GM10248 (cell line): ENCODE results near the gene TGM2.

ENCODE experiments used
- CTCF ChIA-PET: fragments of 300-600 bp; sonication (Branson Sonifier 250); formaldehyde crosslinking; extraction: SDS; loops from one replicate; lab custom pipeline; 2021; ENCODE audit warnings: antibody characterized with exemption; lab: Yijun Ruan, JAX
- POLR2A ChIA-PET: fragments of 350-650 bp; sonication (Branson Sonifier 250); formaldehyde crosslinking; extraction: SDS; loops from one replicate; lab custom pipeline; 2020; ENCODE audit warnings: antibody characterized with exemption; lab: Yijun Ruan, JAX
- DNase-seq: peaks from one replicate; pipeline ENCODE4 v3.0.0; 2012; ENCODE audit errors: extremely low spot score
- TF ChIP-seq, protein P1 (sequence below): IDR thresholded peaks from 2 replicates; pipeline ENCODE4 v1.5.1; 2012; ENCODE audit warnings: mild to moderate bottlenecking, low read depth; ENCODE audit errors: extremely low read depth, missing control alignments, control extremely low read depth

TGM2 gene

DNA sequence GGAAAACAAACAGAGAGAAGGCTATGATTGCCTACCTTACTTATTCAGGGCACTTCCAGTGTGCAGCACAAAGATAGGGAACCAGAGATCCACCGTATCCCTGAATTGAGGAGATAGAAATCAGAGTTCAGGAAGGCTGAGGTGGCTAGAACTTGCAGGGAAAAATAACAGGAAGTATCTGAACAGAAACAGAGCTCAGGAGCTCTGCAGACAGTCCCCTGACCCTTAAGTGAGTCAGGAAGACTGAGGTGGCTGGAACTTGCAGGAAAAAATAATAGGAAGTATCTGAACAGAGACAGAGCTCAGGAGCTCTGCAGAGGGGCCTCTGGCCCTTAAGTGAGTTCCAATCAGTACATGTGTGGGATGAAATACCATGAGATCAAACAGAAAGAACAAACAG lies 66.1 kb downstream of the TGM2 start:
- no peak for DNase-seq
- TF ChIP-seq, protein P1, sequence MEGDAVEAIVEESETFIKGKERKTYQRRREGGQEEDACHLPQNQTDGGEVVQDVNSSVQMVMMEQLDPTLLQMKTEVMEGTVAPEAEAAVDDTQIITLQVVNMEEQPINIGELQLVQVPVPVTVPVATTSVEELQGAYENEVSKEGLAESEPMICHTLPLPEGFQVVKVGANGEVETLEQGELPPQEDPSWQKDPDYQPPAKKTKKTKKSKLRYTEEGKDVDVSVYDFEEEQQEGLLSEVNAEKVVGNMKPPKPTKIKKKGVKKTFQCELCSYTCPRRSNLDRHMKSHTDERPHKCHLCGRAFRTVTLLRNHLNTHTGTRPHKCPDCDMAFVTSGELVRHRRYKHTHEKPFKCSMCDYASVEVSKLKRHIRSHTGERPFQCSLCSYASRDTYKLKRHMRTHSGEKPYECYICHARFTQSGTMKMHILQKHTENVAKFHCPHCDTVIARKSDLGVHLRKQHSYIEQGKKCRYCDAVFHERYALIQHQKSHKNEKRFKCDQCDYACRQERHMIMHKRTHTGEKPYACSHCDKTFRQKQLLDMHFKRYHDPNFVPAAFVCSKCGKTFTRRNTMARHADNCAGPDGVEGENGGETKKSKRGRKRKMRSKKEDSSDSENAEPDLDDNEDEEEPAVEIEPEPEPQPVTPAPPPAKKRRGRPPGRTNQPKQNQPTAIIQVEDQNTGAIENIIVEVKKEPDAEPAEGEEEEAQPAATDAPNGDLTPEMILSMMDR = no peak
- POLR2A ChIA-PET = no interaction called here
- CTCF ChIA-PET = interaction anchor here (0.8 to 3.6 kb wide), 6 partner anchors 13 to 123 kb away, joined by 3 to 22 read pairs (median 4); no protein-coding TSS in a partner anchor

DNA sequence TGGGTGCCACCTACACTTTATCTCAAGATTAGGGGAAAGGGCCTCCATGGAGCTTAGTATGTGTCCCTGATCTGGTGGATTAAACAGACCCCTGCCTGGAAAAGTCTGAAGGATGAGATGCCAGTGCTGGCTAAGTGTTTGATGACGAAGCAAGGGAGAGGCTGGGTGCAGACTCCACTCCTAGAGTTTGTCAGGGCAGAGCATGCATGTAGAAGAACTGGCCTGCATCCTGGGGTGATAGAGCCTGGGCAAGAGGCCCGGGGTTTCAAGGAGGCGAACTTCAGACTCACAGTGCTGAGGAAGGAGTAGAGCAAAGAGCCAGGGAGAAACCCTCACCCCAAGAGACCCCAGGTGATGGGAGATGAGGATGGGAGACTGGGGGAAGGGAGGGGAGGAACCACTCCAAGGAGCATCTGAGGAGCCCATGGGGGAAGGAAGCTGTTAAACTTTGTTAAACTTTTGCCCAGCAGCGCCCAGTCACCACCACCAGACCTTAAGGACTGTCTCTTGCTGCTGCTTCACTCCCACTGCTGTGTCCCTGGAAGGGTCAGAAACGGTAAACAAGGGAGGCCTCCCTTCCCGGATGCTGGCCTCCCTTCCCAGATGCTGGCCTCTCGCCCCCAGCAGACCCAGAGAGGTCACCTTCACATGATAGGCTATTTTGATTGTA lies 69.9 kb downstream of the TGM2 start:
- DNase-seq = no peak
- POLR2A ChIA-PET = no interaction called here
- CTCF ChIA-PET = interaction anchor here (0.6 to 15.4 kb wide), 4 partner anchors 17 to 27 kb away, joined by 3 to 144 read pairs (median 5); no protein-coding TSS in a partner anchor
- TF ChIP-seq, protein P1 = no peak

DNA sequence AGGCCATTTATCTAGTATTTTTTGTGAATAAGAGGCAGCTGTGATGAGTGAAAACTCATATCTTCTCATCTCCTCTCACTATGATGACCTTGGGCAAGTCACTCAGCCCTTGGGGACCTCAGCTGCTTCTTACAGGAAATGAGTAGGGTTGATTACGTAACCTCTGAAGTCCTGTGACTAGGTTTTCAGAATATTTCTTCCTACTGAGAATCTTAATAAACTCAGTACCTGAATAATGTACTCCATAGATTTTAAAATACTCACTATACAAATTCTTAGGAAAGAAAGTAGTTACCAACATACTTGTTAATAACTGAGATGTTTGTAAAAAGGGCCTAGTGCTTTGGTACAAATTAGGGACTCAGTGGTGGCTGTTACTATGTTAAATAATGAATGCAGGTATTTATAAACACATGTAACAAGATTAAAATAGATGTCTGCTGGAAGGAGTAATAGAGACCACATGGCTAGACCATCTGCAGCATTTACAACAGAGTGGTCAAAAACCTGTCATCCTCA lies 70.6 kb downstream of the TGM2 start:
- POLR2A ChIA-PET = interaction anchor here (1.2 kb wide), 1 partner anchor 18 kb away, joined by 3 read pairs; no protein-coding TSS in a partner anchor
- CTCF ChIA-PET = interaction anchor here (1.0 to 15.4 kb wide), 5 partner anchors 11 to 70 kb away, joined by 3 to 144 read pairs (median 5); no protein-coding TSS in a partner anchor
- TF ChIP-seq, protein P1 = no peak
- DNase-seq = peak; percentile 72

DNA sequence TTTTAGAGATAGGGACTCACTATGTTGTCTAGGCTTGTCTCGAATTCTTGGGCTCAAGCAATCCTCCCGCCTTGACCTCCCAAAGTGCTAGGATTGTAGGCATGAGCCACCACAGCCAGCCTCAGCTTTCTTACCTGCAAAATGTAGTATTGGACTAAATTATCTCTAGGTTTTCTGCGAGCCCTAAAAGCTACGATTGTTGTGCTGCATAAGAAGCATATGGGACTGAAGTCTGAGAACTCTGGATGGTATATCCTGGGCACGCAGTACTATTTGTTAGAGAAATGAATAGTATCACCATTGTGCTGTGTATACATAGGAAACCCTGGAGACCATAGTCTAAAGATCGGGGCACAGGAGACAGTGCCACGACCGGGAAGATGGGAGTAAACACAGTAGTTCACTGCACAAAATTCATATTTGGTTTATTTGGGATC lies 71.4 kb downstream of the TGM2 start:
- ChIA-PET POLR2A (interaction anchor here (1.2 kb wide), 1 partner anchor 17 kb away, joined by 3 read pairs; no protein-coding TSS in a partner anchor), CTCF (interaction anchor here (1.0 to 15.4 kb wide), 4 partner anchors 10 to 71 kb away, joined by 3 to 144 read pairs (median 4); no protein-coding TSS in a partner anchor)
- TF ChIP-seq, protein P1 = no peak
- DNase-seq = no peak

DNA sequence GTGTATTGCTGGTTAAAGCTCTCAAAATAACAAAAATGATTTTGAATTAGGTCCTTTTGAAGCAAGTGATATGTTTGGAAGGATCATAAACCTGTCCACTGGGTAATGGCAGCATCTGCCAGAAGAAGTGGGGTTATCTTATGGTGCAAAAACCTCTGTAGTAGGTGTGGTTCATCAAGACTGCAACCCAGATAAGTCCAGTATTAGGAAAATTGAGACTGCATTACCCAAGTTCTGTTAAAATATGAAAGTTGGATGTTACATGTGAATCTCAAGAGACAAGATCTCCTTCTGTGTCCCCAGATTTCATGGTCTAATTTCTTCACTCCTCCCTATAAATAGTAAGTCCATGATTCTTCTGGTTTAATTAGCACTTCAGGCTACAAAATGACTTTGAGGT lies 72.2 kb downstream of the TGM2 start:
- TF ChIP-seq, protein P1 = no peak
- ChIA-PET CTCF (interaction anchor here (1.1 to 15.4 kb wide), 3 partner anchors 13 to 19 kb away, joined by 4 to 144 read pairs (median 5); no protein-coding TSS in a partner anchor), POLR2A (interaction anchor here (0.7 kb wide), 1 partner anchor 117 kb away, joined by 6 read pairs; no protein-coding TSS in a partner anchor)
- DNase-seq = no peak

DNA sequence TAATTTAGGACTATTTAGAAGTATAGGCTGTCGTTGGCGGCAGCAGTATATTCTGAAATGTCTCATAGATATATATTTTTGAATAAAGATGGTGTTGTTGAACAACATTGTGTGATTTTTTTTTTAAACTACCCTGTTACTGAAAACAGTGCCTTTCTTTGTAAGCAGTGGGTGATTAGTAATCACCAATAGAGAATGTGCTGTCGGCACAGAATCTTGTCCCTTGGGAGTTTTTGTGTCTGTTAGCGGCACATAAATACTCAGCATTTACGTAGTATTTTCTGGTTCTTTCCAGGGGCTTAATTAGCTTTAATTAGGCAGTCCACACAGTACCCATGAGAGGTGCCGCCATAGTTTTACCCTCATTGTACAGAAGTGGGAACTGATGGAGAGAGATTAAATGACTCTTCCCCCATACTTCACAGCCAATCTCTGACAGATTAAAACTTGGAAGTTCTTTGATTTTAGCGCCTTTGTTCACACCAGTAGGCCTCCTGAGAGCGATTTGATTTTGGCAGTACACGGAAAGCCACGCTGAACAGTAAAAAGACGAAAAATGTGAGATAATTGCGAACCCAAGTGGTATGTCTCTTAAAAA lies 72.7 kb downstream of the TGM2 start:
- no peak for DNase-seq
- POLR2A ChIA-PET = no interaction called here
- TF ChIP-seq, protein P1 = no peak
- CTCF ChIA-PET = interaction anchor here (1.1 to 15.4 kb wide), 2 partner anchors 13 to 18 kb away, joined by 4 to 144 read pairs; no protein-coding TSS in a partner anchor
